ENCODE measurements around the gene BCL11A.

The BCL11A gene

DNA sequence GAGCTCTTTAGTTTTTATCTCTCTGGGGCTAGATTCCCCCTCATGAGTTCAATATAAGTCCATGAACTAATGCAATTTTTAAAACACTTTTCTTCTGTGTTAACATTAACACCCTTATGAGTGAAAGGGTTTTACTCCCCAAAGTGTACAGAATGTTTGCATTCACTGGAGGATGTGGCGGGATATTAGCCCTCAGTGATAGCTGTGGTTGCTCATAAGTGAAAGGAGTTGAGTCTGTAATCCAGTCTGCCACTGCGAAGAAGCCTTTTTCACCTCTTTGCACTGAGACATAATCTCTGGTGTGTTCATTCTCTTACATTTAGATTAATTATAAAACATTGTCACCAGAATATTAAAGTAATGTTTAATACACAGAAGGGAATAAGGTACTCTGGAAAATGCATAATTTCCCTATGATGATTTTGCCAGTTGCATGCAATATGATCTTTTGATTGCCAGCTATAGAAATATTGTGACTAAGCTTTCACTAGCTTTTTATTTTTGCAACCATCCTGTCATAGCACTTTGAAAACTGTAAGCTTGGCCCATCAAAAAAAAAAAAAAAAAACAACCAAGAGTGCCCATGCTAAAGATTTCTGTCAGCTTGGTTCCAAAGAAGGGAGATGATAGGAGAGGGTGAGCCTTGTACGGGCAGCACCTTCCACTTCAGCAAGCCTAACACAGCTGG is 113.2 kb downstream of the BCL11A start:
- no peak overlapping the region for H3K4me3 ChIP-seq (replicated peaks; ENCODE audit: low read depth, low read length)
- DNase-seq (ENCODE audit: extremely low read depth, low read depth): no peak
- TF ChIP-seq, protein P1, sequence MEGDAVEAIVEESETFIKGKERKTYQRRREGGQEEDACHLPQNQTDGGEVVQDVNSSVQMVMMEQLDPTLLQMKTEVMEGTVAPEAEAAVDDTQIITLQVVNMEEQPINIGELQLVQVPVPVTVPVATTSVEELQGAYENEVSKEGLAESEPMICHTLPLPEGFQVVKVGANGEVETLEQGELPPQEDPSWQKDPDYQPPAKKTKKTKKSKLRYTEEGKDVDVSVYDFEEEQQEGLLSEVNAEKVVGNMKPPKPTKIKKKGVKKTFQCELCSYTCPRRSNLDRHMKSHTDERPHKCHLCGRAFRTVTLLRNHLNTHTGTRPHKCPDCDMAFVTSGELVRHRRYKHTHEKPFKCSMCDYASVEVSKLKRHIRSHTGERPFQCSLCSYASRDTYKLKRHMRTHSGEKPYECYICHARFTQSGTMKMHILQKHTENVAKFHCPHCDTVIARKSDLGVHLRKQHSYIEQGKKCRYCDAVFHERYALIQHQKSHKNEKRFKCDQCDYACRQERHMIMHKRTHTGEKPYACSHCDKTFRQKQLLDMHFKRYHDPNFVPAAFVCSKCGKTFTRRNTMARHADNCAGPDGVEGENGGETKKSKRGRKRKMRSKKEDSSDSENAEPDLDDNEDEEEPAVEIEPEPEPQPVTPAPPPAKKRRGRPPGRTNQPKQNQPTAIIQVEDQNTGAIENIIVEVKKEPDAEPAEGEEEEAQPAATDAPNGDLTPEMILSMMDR (IDR thresholded peaks at IDR 0.05; ENCODE audit: low read depth, low read length, missing control alignments): no peak

DNA sequence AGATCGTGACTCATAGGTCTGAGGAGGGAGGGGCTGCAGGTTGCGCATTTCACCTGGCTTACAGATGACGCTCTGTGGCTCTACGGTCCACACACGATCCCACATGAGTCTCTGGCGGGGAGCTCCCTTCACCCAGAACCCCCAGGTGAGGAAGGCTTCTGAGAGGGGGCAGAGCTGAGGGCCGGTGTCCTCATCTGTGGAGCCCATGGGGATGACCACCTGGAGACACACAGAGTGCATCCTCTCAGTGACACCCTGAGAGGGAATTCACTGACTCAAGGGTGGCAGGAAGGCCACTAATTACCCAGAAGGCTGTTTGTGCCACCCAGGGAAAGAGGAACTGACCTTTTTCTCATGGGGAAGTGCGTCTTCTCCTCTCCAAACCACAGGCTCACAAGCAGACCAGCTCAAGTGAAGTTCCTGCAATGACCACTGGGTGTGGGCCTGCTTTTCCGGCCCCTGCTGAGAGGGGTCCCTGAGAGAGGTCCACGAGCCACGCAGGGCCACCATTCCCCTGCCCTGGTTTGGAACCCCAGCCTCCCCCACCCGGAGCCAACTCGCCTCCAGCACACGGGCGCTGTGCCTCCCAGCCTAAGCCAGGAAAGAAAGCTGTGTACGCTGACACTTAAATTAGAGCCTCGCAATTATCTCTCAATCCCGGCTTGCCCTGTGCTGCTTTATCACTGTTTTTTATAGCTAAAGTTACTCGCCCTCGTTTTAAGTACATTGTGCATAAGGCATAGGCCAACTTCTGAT is 114.1 kb downstream of the BCL11A start:
- no peak overlapping the region for H3K4me3 ChIP-seq (replicated peaks; ENCODE audit: low read depth, low read length)
- TF ChIP-seq, protein P1 (IDR thresholded peaks at IDR 0.05; ENCODE audit: low read depth, low read length, missing control alignments): peak; percentile 23
- DNase-seq (ENCODE audit: extremely low read depth, low read depth): no peak

DNA sequence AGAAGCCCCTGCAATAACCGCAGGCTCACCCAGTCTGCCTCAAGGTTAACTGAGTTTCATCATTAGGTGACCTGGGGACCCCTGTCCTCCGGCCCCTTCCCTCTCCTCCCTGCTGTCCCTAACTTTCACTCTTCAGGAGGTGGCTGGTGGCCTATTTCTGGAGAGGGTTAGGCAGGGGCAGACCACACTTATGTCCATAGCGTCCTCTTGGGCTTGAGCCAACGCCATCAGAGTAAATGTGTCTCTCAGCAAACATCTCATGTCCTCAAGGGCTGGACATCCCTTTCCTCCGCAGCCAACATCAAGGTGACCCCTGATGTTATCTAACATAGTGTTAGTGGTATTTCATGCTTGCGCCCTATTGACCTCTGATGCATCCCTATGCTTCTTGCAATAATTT is 114.8 kb downstream of the BCL11A start:
- no peak overlapping the region for H3K4me3 ChIP-seq (replicated peaks; ENCODE audit: low read depth, low read length)
- no peak for DNase-seq (ENCODE audit: extremely low read depth, low read depth)
- TF ChIP-seq, protein P1 (IDR thresholded peaks at IDR 0.05; ENCODE audit: low read depth, low read length, missing control alignments): no peak

DNA sequence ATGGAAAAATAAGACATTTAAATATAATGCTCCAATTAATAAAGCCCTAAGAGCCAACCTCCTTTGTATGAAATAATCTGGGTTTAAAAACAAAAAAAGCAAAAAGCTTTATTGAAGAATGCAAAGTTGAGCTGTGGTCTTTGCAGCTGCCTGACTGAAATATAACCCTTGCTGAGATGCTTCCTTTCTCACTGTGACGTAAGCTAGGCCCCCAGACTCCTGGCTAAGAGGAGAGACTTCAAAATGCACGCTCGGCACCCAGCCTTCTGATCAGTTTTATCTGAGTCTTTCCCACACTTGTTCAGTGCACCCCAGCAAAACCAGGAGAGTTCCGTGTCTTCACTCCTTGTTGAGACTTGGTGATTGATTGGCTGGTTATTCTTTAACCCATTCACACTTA is 115.3 kb downstream of the BCL11A start:
- H3K4me3 ChIP-seq (replicated peaks; ENCODE audit: low read depth, low read length): no peak overlapping the region
- TF ChIP-seq, protein P1 (IDR thresholded peaks at IDR 0.05; ENCODE audit: low read depth, low read length, missing control alignments): no peak
- DNase-seq (ENCODE audit: extremely low read depth, low read depth): no peak

DNA sequence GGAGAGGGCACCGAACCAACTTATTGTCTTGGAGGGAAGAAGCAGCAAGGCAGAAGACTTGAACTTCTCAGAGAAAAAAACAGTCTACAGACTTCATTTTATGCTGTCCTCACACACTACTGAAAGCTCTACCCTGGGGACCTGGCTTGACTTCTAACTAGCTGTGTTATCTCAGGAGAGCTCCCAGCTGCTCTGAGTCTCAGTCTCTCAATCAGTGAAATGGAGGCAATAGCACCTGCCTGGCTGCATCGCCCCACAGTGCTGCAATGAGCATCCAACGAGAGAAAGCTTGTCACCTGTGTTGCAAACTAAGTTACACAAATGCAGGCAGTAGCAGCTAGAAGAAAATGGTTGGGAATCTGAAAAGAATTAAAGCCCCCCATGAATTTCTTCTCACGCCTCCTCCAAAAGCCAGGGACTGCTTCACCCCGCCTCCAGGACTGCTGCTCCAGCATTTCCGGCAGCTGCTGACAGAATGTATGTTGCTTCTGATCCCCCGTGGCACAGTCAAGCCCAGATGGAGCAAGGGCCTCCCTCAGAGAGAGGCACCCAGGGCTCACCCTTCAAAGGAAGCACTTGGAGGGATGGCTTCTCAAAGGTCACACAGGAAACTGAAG is 116.3 kb downstream of the BCL11A start:
- DNase-seq (ENCODE audit: extremely low read depth, low read depth): no peak
- no peak overlapping the region for H3K4me3 ChIP-seq (replicated peaks; ENCODE audit: low read depth, low read length)
- TF ChIP-seq, protein P1 (IDR thresholded peaks at IDR 0.05; ENCODE audit: low read depth, low read length, missing control alignments): no peak

DNA sequence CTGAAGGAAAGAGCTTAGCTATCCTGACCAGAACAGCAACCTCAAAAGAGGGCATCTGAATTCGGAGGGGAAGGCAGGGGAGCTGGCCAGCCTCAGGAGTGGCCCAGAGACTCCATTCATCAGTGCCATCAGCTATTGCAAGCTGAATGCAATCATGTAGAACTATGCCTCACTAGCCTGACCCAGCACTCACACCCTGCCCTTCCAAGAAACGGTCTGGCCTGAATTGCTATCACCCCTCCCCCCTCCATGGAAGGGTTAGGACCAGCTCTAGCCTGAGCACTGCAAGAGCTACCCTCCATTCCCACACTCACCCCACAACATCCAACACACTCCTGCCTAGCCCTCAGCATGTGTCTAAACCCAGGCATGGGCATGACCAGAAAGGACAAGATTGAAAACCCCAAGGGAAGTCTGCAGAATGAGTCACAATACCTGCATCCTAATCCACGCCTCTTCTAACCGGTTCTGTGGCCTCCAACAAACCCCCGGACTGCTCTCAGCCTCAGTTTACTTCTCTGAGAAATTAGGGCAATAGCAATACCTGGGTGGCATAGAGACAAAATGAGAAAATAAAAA is 120.3 kb downstream of the BCL11A start:
- TF ChIP-seq, protein P1 (IDR thresholded peaks at IDR 0.05; ENCODE audit: low read depth, low read length, missing control alignments): no peak
- H3K4me3 ChIP-seq (replicated peaks; ENCODE audit: low read depth, low read length): no peak overlapping the region
- DNase-seq (ENCODE audit: extremely low read depth, low read depth): no peak
